ENCODE measurements around the gene CPNE4.

The CPNE4 gene

GRCh38 chr3:131743126-131743525 lies 291.7 kb downstream of the CPNE4 start:
- H3K4me3 ChIP-seq (ENCODE audit: low read depth, low read length) = no peak overlapping the region
- DNase-seq (ENCODE audit: low read depth) = no peak
- no peak for TF ChIP-seq CTCF (IDR thresholded peaks at IDR 0.05; ENCODE audit: low read depth, low read length, missing control alignments)

GRCh38 chr3:131739211-131739610 lies 295.6 kb downstream of the CPNE4 start:
- no peak for DNase-seq (ENCODE audit: low read depth)
- no peak for TF ChIP-seq CTCF (IDR thresholded peaks at IDR 0.05; ENCODE audit: low read depth, low read length, missing control alignments)
- no peak overlapping the region for H3K4me3 ChIP-seq (ENCODE audit: low read depth, low read length)

- no peak for DNase-seq (ENCODE audit: low read depth)
- no peak for TF ChIP-seq CTCF (IDR thresholded peaks at IDR 0.05; ENCODE audit: low read depth, low read length, missing control alignments)
- H3K4me3 ChIP-seq (ENCODE audit: low read depth, low read length) = no peak overlapping the region
Observed at GRCh38 chr3:131738095-131738494, 296.7 kb downstream of the CPNE4 start.

- TF ChIP-seq CTCF (IDR thresholded peaks at IDR 0.05; ENCODE audit: low read depth, low read length, missing control alignments) = no peak
- no peak for DNase-seq (ENCODE audit: low read depth)
- no peak overlapping the region for H3K4me3 ChIP-seq (ENCODE audit: low read depth, low read length)
Observed at GRCh38 chr3:131735544-131735943, 299.3 kb downstream of the CPNE4 start.

GRCh38 chr3:131735116-131735515 lies 299.7 kb downstream of the CPNE4 start:
- no peak overlapping the region for H3K4me3 ChIP-seq (ENCODE audit: low read depth, low read length)
- TF ChIP-seq CTCF (IDR thresholded peaks at IDR 0.05; ENCODE audit: low read depth, low read length, missing control alignments) = no peak
- DNase-seq (ENCODE audit: low read depth) = no peak

GRCh38 chr3:131733086-131733841 lies 301.6 kb downstream of the CPNE4 start:
- no peak for TF ChIP-seq CTCF (IDR thresholded peaks at IDR 0.05; ENCODE audit: low read depth, low read length, missing control alignments)
- no peak for DNase-seq (ENCODE audit: low read depth)
- no peak overlapping the region for H3K4me3 ChIP-seq (ENCODE audit: low read depth, low read length)

- no peak for DNase-seq (ENCODE audit: low read depth)
- no peak overlapping the region for H3K4me3 ChIP-seq (ENCODE audit: low read depth, low read length)
- no peak for TF ChIP-seq CTCF (IDR thresholded peaks at IDR 0.05; ENCODE audit: low read depth, low read length, missing control alignments)
Observed at GRCh38 chr3:131731709-131732108, 303.1 kb downstream of the CPNE4 start.
